NCI-H345 (cell line): Measurements from ENCODE around the gene LRRC73.
"Not testable (repeated sequence)": the region's sequence is repeated elsewhere in the genome, so short reads cannot be mapped to it uniquely, and the experiment has no call there.

ENCODE experiments used
- DNase-seq: peaks from one replicate; lab custom pipeline; 2025; lab: John Stamatoyannopoulos, UW

LRRC73 gene

DNA sequence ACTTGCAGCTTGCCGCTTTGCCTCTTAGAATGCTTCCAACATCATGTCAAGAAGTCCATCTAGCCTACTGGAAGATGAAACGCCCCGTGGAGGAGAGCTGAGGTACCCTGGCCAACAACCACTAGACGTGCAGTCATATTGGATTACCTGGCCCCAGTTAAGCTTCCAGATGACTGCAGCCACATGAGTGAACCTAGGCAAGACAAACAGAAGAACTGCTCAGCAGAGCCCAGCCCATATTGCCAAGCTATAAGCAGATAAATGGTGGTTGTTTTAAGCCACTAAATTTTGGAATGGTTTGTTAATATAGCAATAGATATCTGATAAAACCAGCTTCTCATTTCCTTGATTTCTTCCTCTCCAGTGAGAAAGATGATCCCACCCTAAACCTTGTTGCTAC, 50.1 kb downstream of the LRRC73 start:
- DNase-seq, result no peak

DNA sequence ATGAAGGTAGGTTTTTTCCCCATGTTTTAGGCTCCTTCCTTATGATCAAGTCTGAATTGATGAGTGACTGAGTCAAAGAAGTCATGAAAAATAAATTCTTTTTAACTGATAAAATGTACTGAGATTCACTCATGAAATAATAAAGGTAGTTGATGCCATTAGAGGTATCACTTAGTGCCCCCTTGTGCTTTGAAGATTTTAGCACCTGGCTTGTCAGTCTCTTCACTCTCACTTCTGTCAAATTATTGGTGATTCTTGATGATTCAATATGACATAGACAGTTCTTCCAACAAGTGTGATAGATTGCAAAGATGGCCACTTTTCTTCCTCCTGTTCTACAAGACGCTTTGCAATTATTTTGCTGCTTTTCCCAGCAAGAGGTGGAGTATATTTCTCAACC, 50.6 kb downstream of the LRRC73 start:
- DNase-seq, result no peak

DNA sequence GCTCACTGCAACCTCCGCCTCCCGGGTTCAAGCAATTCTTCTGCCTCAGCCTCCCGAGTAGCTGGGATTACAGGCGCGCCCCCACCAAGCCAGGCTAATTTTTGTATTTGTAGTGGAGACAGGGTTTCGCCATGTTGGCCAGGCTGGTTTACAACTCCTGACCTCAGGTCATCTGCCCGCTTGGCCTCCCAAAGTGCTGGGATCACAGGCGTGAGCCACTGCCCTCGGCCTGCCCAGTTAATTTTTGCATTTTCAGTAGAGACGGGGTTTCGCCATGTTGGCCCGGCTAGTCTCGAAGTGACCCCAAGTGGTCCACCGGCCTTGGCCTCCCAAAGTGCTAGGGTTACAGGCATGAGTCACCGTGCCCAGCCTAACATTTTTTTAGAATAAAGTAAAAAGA, 52.0 kb downstream of the LRRC73 start:
- not testable (repeated sequence) for DNase-seq

DNA sequence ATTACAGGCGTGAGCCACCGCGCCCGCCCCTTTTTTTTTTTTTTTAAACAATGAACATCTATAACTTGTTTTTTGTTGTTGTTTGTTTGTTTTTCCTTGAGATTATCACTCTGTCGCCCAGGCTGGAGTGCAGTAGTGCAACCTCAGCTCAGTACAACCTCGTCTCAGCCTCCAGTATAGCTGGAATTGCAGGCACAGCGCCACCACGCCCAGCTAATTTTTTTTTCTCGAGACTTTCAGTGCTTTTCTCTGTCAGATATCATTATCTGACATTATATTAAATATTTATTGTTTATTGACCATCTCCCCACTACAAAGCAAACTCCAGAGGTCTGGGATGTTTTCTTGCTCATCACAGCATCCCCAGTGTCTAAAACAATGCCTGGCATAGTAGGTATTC, 52.5 kb downstream of the LRRC73 start:
- no peak for DNase-seq
